Esophagus muscularis mucosa (tissue), 4 donors: Measurements from ENCODE around the gene GABPB2.

Experiments used
- EP300 ChIP-seq: sonication (generic); formaldehyde crosslinking; IDR thresholded peaks from one replicate; pipeline ENCODE4 v1.6.1; 2017; ENCODE audit warnings: antibody characterized with exemption
- POLR2A ChIP-seq: fragments of 450-650 bp; IDR thresholded peaks from one replicate; pipeline ENCODE4 v1.6.1; 2017; ENCODE audit warnings: antibody characterized with exemption, moderate library complexity, mild to moderate bottlenecking, low read depth
- TF ChIP-seq, protein P1 (sequence below), 3 experiments: fragments of 200-600 bp in 2 of 3; fragments of 450-650 bp in 1 of 3; sonication (generic) in 2 of 3; IDR thresholded peaks; one replicate each; pipeline ENCODE4 v1.5.1; 2017 to 2019; ENCODE audit warnings: antibody characterized with exemption in 3 of 3, mild to moderate bottlenecking in 2 of 3, moderate library complexity in 1 of 3

DNA sequence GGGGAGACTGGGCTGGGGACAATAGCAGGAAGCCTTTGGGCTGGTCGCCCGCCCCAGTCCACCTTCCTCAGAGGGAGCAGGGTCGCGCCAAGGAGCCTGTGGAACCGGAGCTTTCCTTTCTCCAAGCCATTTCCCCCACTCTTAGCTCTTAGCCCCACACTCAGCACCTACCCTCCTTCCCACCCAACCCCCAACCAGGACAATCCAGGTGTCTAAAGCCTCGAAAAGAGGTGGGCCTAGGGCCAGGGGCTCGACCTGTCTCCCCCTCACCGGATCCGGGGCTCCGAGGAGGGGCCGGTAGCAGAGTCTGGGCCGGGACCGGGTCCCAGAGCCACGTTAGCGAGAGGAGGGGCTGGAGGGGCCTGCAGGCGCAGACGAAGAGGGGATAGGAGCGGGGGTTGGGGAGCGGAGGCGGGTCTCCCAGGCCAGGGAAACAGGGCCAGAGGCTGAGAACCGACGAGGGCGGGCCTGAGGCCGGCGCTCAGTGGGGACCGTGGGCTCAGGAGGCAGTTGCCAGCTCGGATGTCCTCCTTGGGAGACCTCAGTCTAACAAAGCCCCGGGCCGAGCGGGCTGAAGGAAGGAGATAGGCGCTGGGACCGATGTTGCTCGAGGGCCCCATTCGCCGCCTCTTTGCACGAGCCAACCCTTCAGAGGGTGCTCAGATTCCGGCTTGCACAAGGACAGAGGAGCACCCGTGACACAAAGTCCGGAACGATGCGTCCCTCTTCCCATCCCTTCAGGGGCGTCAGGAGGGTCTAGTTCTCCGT, 74.9 kb downstream of the GABPB2 start:
- TF ChIP-seq, protein P1, sequence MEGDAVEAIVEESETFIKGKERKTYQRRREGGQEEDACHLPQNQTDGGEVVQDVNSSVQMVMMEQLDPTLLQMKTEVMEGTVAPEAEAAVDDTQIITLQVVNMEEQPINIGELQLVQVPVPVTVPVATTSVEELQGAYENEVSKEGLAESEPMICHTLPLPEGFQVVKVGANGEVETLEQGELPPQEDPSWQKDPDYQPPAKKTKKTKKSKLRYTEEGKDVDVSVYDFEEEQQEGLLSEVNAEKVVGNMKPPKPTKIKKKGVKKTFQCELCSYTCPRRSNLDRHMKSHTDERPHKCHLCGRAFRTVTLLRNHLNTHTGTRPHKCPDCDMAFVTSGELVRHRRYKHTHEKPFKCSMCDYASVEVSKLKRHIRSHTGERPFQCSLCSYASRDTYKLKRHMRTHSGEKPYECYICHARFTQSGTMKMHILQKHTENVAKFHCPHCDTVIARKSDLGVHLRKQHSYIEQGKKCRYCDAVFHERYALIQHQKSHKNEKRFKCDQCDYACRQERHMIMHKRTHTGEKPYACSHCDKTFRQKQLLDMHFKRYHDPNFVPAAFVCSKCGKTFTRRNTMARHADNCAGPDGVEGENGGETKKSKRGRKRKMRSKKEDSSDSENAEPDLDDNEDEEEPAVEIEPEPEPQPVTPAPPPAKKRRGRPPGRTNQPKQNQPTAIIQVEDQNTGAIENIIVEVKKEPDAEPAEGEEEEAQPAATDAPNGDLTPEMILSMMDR (IDR thresholded peaks at IDR 0.05): no peak
- TF ChIP-seq POLR2A (no peak), EP300 (no peak)
